Colonic mucosa (tissue), 4 donors: ENCODE results near the gene IP6K3. TPM values are rescaled to one million over a fixed set of nuclear protein-coding genes. Genes with fewer than 3 reads are reported as not detected.

Source experiments
- DNase-seq: peaks from one replicate; pipeline ENCODE4 v3.0.0-alpha.2; 2020
- H3K27ac ChIP-seq: fragments of 200-600 bp; one replicate; pipeline ENCODE4 v1.8.0; 2021
- H3K27me3 ChIP-seq: fragments of 200-600 bp; one replicate; pipeline ENCODE4 v1.8.0; 2021
- H3K36me3 ChIP-seq: fragments of 200-600 bp; one replicate; pipeline ENCODE4 v1.8.0; 2021
- H3K4me1 ChIP-seq: fragments of 200-600 bp; one replicate; pipeline ENCODE4 v1.8.0; 2021; ENCODE audit warnings: mild to moderate bottlenecking
- H3K4me3 ChIP-seq: fragments of 200-600 bp; one replicate; pipeline ENCODE4 v1.8.0; 2021
- H3K9ac ChIP-seq, 2 donors: one replicate each; pipeline ENCODE4 v1.7.0; 2013; ENCODE audit warnings: control low read depth in 2 of 2, low read depth in 2 of 2, low read length in 2 of 2
- H3K9me3 ChIP-seq: fragments of 200-600 bp; one replicate; pipeline ENCODE4 v1.8.0; 2021
- CTCF ChIP-seq: fragments of 200-600 bp; IDR thresholded peaks from one replicate; pipeline ENCODE4 v1.8.0; 2022; ENCODE audit warnings: antibody characterized with exemption, mild to moderate bottlenecking
- intact Hi-C: fragments of 100-400 bp; cut with DNase I; formaldehyde crosslinking; loops from one replicate; pipeline ENCODE4 v1.14.1; 2022
- total RNA-seq, 2 donors: library from RNA; stranded (reverse); fragmentation: NEBNext Ultra II Directional in 1 of 2; extraction: Animal tissue kit (Norgen Biotek cat#: 25700) in 1 of 2; gene quantifications; one replicate each; pipeline ENCODE4 v1.2.1, GENCODE V29; 2021
- donor health status: healthy.
- donor health status: DM: no; HTN: no; CAD: no.
- donor health status: DM: no; HTN: no; CAD: no.

Gene IP6K3
- total RNA-seq, 2 donors from 2014 or later = 0.17 to 0.29 TPM

- no peak for TF ChIP-seq CTCF
Observed at GRCh38 chr6:33733709-33734007, 13.0 kb downstream of the IP6K3 start.

GRCh38 chr6:33732817-33733708 is 13.6 kb downstream of the IP6K3 start:
- H3K9ac ChIP-seq = no peak overlapping the region
- DNase-seq = no peak
- H3K4me1 ChIP-seq = no peaks in the 10 kb centered on the region
- no peak overlapping the region for H3K27ac ChIP-seq
- no peaks in the 10 kb centered on the region for H3K27me3 ChIP-seq
- TF ChIP-seq CTCF = no peak
- intact Hi-C loops = no loop called here
- H3K4me3 ChIP-seq = no peak overlapping the region
- H3K36me3 ChIP-seq = no peaks in the 10 kb centered on the region
- H3K9me3 ChIP-seq = no peaks in the 10 kb centered on the region

More at GRCh38 chr6:33733709-33734007, 13.0 kb downstream of the IP6K3 start:
- Histone ChIP-seq H3K27me3 (no peaks in the 10 kb centered on the region), H3K27ac (no peak overlapping the region), H3K4me3 (no peak overlapping the region), H3K9ac (no peak overlapping the region), H3K4me1 (peaks cover 2% of the 10 kb centered on the region), H3K9me3 (no peaks in the 10 kb centered on the region), H3K36me3 (no peaks in the 10 kb centered on the region)
- intact Hi-C loops = no loop called here
- DNase-seq = no peak

- H3K36me3 ChIP-seq = no peaks in the 10 kb centered on the region
Observed at GRCh38 chr6:33732385-33732784, 14.3 kb downstream of the IP6K3 start.

GRCh38 chr6:33731751-33732282 is 14.9 kb downstream of the IP6K3 start:
- H3K4me3 ChIP-seq = no peak overlapping the region
- no peak for DNase-seq
- no peak overlapping the region for H3K27ac ChIP-seq
- intact Hi-C loops = no loop called here
- no peak for TF ChIP-seq CTCF
- no peaks in the 10 kb centered on the region for H3K36me3 ChIP-seq
- H3K9ac ChIP-seq = no peak overlapping the region
- no peaks in the 10 kb centered on the region for H3K9me3 ChIP-seq
- H3K4me1 ChIP-seq = no peaks in the 10 kb centered on the region
- H3K27me3 ChIP-seq = no peaks in the 10 kb centered on the region

More at GRCh38 chr6:33732385-33732784, 14.3 kb downstream of the IP6K3 start:
- Histone ChIP-seq H3K9ac (no peak overlapping the region), H3K9me3 (no peaks in the 10 kb centered on the region), H3K4me1 (no peaks in the 10 kb centered on the region), H3K27ac (no peak overlapping the region), H3K4me3 (no peak overlapping the region), H3K27me3 (no peaks in the 10 kb centered on the region)
- TF ChIP-seq CTCF = no peak
- intact Hi-C loops = no loop called here
- no peak for DNase-seq

- Histone ChIP-seq H3K36me3 (no peaks in the 10 kb centered on the region), H3K9ac (no peak overlapping the region), H3K4me3 (no peak overlapping the region), H3K9me3 (no peaks in the 10 kb centered on the region), H3K4me1 (no peaks in the 10 kb centered on the region), H3K27ac (no peak overlapping the region), H3K27me3 (no peaks in the 10 kb centered on the region)
- no peak for DNase-seq
- TF ChIP-seq CTCF = no peak
- intact Hi-C loops = no loop called here
Observed at GRCh38 chr6:33731035-33731434, 15.7 kb downstream of the IP6K3 start.
